Measurements from ENCODE around the gene EFHB.

DNA sequence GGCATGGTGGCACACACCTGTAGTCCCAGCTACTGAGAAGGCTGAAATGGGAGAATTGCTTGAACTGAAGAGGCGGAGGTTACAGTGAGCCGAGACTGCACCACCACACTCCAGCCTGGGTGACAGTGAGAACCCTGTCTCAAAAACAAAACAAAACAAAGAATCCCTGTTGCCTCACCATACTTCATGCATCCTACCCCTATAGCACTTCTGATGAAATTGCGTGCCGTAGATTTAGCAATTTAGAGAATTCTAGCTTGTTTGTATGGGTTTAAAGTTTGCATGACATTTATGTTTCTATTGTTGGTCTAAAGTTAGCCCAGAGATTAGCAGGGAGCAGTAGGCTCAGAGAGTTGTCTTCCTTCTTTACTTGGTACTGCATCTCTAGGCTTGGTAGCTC is 20.7 kb upstream of the EFHB start:
- TF ChIP-seq, protein P1, sequence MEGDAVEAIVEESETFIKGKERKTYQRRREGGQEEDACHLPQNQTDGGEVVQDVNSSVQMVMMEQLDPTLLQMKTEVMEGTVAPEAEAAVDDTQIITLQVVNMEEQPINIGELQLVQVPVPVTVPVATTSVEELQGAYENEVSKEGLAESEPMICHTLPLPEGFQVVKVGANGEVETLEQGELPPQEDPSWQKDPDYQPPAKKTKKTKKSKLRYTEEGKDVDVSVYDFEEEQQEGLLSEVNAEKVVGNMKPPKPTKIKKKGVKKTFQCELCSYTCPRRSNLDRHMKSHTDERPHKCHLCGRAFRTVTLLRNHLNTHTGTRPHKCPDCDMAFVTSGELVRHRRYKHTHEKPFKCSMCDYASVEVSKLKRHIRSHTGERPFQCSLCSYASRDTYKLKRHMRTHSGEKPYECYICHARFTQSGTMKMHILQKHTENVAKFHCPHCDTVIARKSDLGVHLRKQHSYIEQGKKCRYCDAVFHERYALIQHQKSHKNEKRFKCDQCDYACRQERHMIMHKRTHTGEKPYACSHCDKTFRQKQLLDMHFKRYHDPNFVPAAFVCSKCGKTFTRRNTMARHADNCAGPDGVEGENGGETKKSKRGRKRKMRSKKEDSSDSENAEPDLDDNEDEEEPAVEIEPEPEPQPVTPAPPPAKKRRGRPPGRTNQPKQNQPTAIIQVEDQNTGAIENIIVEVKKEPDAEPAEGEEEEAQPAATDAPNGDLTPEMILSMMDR (IDR thresholded peaks at IDR 0.05), result no peak
- TF ChIP-seq POLR2A (IDR thresholded peaks at IDR 0.05; ENCODE audit: low read depth) (no peak), POLR2AphosphoS5 (IDR thresholded peaks at IDR 0.05) (no peak)

Measured in esophagus muscularis mucosa (tissue), 3 donors.